Activated naive CD8-positive, alpha-beta T cell (primary cell): ENCODE results near the gene CSTB.
"Not testable (repeated sequence)": the region's sequence is repeated elsewhere in the genome, so short reads cannot be mapped to it uniquely, and the experiment has no call there.

Source experiments
- H3K27ac Mint-ChIP-seq: one replicate; pipeline ENCODE4 v1.8.0; 2021; ENCODE audit warnings: mixed read lengths
- H3K27me3 Mint-ChIP-seq: one replicate; pipeline ENCODE4 v1.8.0; 2021; ENCODE audit warnings: mixed read lengths
- H3K36me3 Mint-ChIP-seq: one replicate; pipeline ENCODE4 v1.8.0; 2021; ENCODE audit warnings: mixed read lengths
- H3K4me1 Mint-ChIP-seq: one replicate; pipeline ENCODE4 v1.8.0; 2021; ENCODE audit warnings: low read depth, mixed read lengths
- H3K4me3 Mint-ChIP-seq: one replicate; pipeline ENCODE4 v1.8.0; 2021; ENCODE audit warnings: mild to moderate bottlenecking, mixed read lengths
- H3K9me3 Mint-ChIP-seq: one replicate; pipeline ENCODE4 v1.8.0; 2021; ENCODE audit warnings: low read depth, mixed read lengths

CSTB gene

DNA sequence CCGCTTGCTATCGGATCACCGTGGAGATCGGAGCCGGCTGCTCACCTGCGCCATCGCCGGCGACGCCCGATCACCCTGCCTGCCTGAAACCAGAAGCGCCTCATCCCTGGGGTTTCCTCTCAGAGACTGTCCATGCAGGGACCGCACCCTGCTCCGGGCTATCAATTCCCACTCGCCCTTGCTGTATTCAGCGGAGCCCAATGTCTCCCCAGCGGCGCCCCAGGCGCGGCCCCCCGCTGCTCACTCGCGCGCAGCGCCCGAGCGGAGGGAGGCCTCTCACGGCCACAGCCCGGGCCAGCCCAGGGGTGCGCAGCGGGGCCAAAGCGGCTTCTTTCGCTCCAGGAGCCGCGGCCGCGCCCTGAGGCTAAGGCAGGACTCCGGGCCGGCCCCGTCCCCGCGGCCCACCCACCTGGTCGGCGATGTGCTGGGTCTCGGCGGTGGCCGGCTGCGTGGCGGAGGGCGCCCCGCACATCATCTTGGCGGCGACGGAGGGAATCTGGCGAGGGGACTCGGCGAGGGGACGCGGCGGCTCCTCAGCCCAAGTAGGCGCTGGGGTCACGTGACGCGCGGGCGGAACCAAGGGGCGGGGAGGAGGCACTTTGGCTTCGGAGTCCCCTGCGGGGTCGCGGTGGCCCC lies at the start of gene CSTB:
Gene CSTB (minus strand): TSS at position 514 of the 636 bp plus-strand sequence. CDS start 39 bp downstream, at position 475.
- no peaks in the 10 kb centered on the region for H3K9me3 Mint-ChIP-seq
- peak within 1 kb of the TSS; percentile 77 for H3K27ac Mint-ChIP-seq
- H3K4me1 Mint-ChIP-seq: peaks cover 23% of the 10 kb centered on the region
- H3K27me3 Mint-ChIP-seq: no peaks in the 10 kb centered on the region
- peaks cover 7% of the 10 kb centered on the region for H3K36me3 Mint-ChIP-seq
- peak within 1 kb of the TSS; percentile 91 for H3K4me3 Mint-ChIP-seq

DNA sequence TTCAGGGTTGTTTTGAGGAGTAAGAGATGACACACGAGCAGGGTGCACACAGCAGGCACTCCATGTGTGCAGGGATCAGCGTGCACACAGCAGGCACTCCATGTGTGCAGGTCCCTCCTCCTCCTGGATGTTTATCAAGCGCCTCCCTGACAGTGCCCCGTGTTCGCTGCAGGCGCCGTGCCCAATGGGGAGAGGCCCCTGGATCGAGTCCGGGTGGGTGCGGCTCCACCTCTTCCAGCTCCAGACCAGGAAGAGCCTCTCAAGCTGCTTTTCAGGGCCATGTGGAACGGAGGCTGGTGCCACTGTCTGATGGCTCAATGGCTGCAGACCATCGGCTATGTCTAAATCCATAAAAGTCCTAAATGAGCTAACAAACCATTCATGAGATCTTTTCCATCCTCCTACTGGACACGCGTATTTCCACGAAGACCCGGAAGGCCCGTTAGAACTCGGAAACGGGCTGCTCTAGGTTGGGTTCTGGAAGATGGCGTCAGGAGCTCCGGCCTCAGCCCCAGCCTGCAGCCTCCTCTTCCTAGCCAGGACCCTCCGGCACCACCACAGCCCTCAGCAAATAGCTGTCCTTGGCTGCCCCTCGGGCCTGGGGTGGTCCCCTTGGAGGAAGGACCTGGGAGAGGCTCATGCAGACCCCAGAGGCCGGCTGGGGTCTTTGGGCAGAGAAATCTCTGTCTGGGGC lies 49.3 kb upstream of the CSTB start:
- Mint-ChIP-seq H3K36me3 (no peaks in the 10 kb centered on the region), H3K9me3 (no peaks in the 10 kb centered on the region), H3K4me1 (no peaks in the 10 kb centered on the region), H3K27ac (no peak overlapping the region), H3K4me3 (no peak overlapping the region), H3K27me3 (no peaks in the 10 kb centered on the region)

- Mint-ChIP-seq H3K36me3 (no peaks in the 10 kb centered on the region), H3K4me1 (no peaks in the 10 kb centered on the region), H3K27me3 (no peaks in the 10 kb centered on the region), H3K4me3 (no peak overlapping the region), H3K27ac (no peak overlapping the region), H3K9me3 (no peaks in the 10 kb centered on the region)
These were observed 48.5 kb upstream of the CSTB start for GRCh38 chr21:43824333-43825241.

DNA sequence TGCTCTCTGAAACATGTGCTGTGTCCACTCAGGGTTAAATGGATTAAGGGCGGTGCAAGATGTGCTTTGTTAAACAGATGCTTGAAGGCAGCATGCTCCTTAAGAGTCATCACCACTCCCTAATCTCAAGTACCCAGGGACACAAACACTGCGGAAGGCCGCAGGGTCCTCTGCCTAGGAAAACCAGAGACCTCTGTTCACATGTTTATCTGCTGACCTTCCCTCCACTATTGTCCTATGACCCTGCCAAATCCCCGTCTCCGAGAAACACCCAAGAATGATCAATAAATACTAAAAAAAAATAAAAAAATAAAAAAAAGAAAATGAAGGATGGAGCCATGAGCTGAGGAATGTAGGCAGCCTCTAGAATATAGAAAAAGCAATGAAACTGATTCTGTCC lies 46.6 kb upstream of the CSTB start:
- not testable (repeated sequence) for H3K9me3 Mint-ChIP-seq, H3K27me3 Mint-ChIP-seq, H3K36me3 Mint-ChIP-seq, H3K4me1 Mint-ChIP-seq, H3K27ac Mint-ChIP-seq, H3K4me3 Mint-ChIP-seq

DNA sequence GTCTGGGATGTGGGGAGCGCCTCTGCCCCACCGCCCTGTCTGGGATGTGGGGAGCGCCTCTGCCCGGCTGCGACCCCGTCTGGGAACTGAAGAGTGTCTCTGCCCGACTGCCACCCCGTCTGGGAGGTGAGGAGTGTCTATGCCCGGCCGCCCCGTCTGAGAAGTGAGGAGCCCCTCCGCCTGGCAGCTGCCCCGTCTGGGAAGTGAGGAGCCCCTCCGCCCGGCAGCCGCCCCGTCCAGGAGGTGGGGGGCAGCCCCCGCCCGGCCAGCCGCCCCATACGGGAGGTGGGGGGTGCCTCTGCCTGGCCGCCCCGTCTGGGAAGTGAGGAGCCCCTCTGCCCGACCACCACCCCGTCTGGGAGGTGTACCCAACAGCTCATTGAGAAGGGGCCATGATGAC lies 46.1 kb upstream of the CSTB start:
- H3K27me3 Mint-ChIP-seq, H3K36me3 Mint-ChIP-seq, H3K9me3 Mint-ChIP-seq, H3K4me3 Mint-ChIP-seq, H3K4me1 Mint-ChIP-seq, H3K27ac Mint-ChIP-seq: not testable (repeated sequence)

DNA sequence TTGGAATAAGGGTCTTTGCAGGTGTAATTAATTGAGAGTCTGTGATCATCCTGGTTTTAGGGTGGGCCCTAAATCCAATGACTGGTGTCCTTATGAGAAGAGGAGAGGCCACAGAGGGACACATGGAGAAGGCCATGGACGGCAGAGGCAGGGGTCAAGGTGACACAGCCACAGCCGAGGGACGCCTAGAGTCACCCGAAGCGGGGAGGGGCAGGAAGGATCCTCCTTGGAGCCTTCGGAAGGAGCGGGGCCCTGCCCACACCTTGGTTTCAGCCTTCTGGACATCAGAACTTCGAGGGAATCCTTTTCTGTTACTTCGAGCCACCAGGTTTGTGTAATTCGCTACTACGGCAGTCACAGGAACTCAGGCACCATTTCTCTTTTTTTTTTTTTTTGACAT lies 44.4 kb upstream of the CSTB start:
- Mint-ChIP-seq H3K9me3 (peaks cover 6% of the 10 kb centered on the region), H3K27me3 (no peaks in the 10 kb centered on the region), H3K4me1 (no peaks in the 10 kb centered on the region), H3K36me3 (peaks cover 6% of the 10 kb centered on the region), H3K27ac (no peak overlapping the region), H3K4me3 (no peak overlapping the region)

- H3K27ac Mint-ChIP-seq: no peak overlapping the region
- H3K4me3 Mint-ChIP-seq: no peak overlapping the region
- peaks cover 2% of the 10 kb centered on the region for H3K4me1 Mint-ChIP-seq
- peaks cover 6% of the 10 kb centered on the region for H3K36me3 Mint-ChIP-seq
- no peaks in the 10 kb centered on the region for H3K27me3 Mint-ChIP-seq
- peaks cover 6% of the 10 kb centered on the region for H3K9me3 Mint-ChIP-seq
These were observed 43.6 kb upstream of the CSTB start for GRCh38 chr21:43819511-43820405.

DNA sequence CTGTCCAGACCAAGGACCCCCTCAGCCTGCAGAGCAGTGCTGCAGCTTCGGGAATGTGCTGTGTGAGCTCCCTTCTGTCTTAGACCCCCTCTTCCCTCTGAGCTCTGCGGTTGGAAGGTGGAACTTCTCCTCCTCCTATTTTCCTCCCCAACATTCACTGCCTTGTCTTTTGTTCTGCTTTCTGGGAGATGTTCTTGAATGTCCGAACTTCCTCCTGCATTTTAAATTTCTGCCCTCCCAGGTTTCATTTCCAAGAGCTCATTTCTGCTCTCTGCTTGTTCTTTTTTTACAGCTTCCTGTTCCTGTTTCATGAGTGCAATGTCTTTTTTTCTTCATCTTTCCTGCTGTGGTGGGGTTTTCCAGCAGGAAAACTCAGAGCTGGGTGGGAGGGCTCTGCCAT lies 42.6 kb upstream of the CSTB start:
- Mint-ChIP-seq H3K36me3 (peaks cover 6% of the 10 kb centered on the region), H3K4me1 (peaks cover 3% of the 10 kb centered on the region), H3K27ac (no peak overlapping the region), H3K27me3 (no peaks in the 10 kb centered on the region), H3K4me3 (no peak overlapping the region), H3K9me3 (peaks cover 6% of the 10 kb centered on the region)

DNA sequence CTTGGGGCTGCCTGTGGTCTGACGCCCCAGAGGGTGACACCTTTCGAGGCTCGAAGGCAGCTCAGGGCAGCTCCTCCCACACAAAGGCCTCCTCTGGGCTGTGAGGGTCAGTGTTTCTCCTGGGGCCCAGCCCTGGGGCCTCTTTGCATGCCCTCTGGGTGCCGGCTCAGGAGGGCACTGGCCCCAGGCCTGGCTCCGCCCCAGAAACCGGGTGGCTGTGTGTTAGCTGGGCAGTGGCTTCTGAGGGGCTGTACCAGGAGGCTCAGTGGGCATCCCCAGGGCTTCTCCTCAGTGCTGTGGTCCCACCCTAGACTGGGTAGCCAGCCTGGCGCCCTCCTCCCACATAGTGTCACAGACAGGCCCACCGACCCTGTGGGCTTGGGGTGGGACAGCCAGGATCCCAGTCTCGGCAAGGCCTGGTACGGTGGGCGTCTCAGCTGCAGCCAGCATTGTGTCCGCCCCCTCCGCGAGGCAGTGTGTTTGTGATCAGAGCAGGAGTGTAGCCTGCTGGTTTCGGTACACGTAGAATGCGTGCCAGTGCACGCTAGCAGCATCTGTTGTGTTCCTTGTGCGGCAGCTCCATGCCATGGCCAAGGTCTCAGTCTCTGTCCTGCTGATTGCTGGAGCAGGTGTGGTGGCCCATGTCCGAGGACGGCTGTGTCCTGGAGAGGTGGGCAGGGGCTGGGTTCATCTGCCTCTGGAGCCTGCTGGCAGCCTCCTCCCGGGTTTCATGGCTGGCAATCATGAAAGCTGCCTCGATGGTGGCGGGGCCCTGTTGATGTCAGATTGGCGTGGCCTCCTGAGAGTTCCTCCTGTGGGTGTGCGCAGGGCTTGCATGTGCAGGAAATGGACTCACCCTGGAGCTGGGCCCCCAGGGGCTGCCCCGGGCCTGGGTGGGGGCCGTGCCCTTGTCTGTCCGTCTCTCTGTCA lies 41.3 kb upstream of the CSTB start:
- Mint-ChIP-seq H3K36me3 (peaks cover 6% of the 10 kb centered on the region), H3K9me3 (peaks cover 6% of the 10 kb centered on the region), H3K27ac (no peak overlapping the region), H3K27me3 (no peaks in the 10 kb centered on the region), H3K4me1 (peaks cover 6% of the 10 kb centered on the region), H3K4me3 (no peak overlapping the region)

DNA sequence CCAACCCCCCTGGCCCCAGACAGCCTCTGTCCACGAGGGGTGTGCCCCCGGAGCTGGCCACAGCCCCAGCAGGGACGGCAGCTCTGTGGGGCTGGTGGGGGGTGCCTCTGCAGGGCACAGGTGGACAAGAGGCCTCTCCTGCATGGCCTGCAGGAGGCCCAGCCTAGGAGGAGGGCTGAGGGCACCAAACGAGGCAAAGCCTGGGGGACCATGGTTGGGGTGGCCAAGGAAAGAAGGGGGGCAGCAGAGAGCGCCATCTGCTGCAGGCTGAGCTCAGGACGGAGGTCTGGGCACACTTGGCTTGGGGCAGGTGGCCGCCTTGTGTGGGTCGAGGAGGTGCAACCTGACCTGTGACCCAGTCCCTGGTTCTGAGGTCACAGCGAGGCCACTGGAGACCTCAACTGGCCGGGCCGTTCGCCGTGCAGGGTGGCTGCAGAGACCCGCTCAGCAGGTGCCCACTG lies 40.5 kb upstream of the CSTB start:
- H3K4me3 Mint-ChIP-seq: no peak overlapping the region
- H3K9me3 Mint-ChIP-seq: peaks cover 6% of the 10 kb centered on the region
- peaks cover 7% of the 10 kb centered on the region for H3K4me1 Mint-ChIP-seq
- no peaks in the 10 kb centered on the region for H3K27me3 Mint-ChIP-seq
- H3K27ac Mint-ChIP-seq: no peak overlapping the region
- H3K36me3 Mint-ChIP-seq: peaks cover 6% of the 10 kb centered on the region

GRCh38 chr21:43815991-43816390 lies 39.9 kb upstream of the CSTB start:
- Mint-ChIP-seq H3K27ac (no peak overlapping the region), H3K36me3 (peaks cover 6% of the 10 kb centered on the region), H3K4me1 (peaks cover 7% of the 10 kb centered on the region), H3K4me3 (no peak overlapping the region), H3K27me3 (no peaks in the 10 kb centered on the region), H3K9me3 (peaks cover 6% of the 10 kb centered on the region)

DNA sequence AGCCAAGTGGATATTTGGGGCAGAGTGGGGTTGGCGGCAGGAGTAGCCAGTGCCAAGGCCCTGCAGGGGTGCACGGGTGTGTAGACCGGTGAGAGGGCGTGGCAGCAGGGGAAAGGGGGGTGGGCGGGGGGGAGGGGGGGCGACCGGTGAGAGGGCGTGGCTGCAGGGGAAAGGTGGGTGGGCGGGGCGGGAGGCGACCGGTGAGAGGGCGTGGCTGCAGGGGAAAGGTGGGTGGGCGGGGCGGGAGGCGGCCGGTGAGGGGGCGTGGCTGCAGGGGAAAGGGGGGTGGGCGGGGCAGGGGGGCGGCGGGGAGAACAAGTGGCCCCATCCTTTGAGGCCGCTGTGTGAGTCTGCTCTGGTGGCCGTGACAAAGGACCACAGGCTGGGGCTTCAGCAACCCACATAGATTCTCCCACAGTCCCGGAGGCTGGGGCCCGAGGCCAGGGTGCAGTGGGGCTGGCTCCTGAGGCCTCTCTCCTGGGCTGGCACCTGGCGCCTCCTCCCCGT lies 39.1 kb upstream of the CSTB start:
- Mint-ChIP-seq H3K27ac (no peak overlapping the region), H3K4me3 (no peak overlapping the region), H3K36me3 (peaks cover 6% of the 10 kb centered on the region), H3K27me3 (no peaks in the 10 kb centered on the region), H3K4me1 (peaks cover 10% of the 10 kb centered on the region), H3K9me3 (peaks cover 6% of the 10 kb centered on the region)

GRCh38 chr21:43814215-43815106 lies 38.4 kb upstream of the CSTB start:
- Mint-ChIP-seq H3K27ac (no peak overlapping the region), H3K36me3 (peaks cover 6% of the 10 kb centered on the region), H3K4me1 (peaks cover 10% of the 10 kb centered on the region), H3K27me3 (no peaks in the 10 kb centered on the region), H3K4me3 (no peak overlapping the region), H3K9me3 (peaks cover 6% of the 10 kb centered on the region)
